Stimulated activated CD8-positive, alpha-beta memory T cell treated with anti-CD3 and anti-CD28 coated beads, Interleukin-15, amount 100 ng/mL, for 24 hours (primary cell): ENCODE results near the gene ZNF438.
"Not testable (repeated sequence)": the region's sequence is repeated elsewhere in the genome, so short reads cannot be mapped to it uniquely, and the experiment has no call there.

ENCODE experiments used
- DNase-seq: peaks from one replicate; pipeline ENCODE4 v3.0.0-alpha.2; 2020; ENCODE audit warnings: low read depth

Gene ZNF438

GRCh38 chr10:30984563-30985328 lies 46.9 kb downstream of the ZNF438 start:
- no peak for DNase-seq

GRCh38 chr10:30983209-30983608 lies 48.5 kb downstream of the ZNF438 start:
- not testable (repeated sequence) for DNase-seq

- no peak for DNase-seq
Measured at GRCh38 chr10:30980951-30981616, 50.6 kb downstream of the ZNF438 start.

GRCh38 chr10:30979956-30980355 lies 51.7 kb downstream of the ZNF438 start:
- no peak for DNase-seq

- no peak for DNase-seq
Measured at GRCh38 chr10:30978843-30979242, 52.8 kb downstream of the ZNF438 start.

GRCh38 chr10:30977385-30977784 lies 54.3 kb downstream of the ZNF438 start:
- DNase-seq = no peak

- DNase-seq = no peak
Measured at GRCh38 chr10:30974773-30975415, 56.8 kb downstream of the ZNF438 start.

GRCh38 chr10:30974355-30974754 lies 57.3 kb downstream of the ZNF438 start:
- DNase-seq = no peak

- DNase-seq = no peak
Measured at GRCh38 chr10:30973737-30974136, 57.9 kb downstream of the ZNF438 start.

GRCh38 chr10:30970760-30971460 lies 60.8 kb downstream of the ZNF438 start:
- DNase-seq = no peak

GRCh38 chr10:30968711-30969110 lies 63.0 kb downstream of the ZNF438 start:
- DNase-seq = no peak

GRCh38 chr10:30967650-30968410 lies 63.8 kb downstream of the ZNF438 start:
- no peak for DNase-seq

GRCh38 chr10:30963992-30964930 lies 67.4 kb downstream of the ZNF438 start:
- no peak for DNase-seq

- DNase-seq = no peak
Measured at GRCh38 chr10:30962522-30962921, 69.1 kb downstream of the ZNF438 start.

GRCh38 chr10:30959836-30960210 lies 71.8 kb downstream of the ZNF438 start:
- DNase-seq = no peak

GRCh38 chr10:30949218-30949617 lies 82.4 kb downstream of the ZNF438 start:
- DNase-seq = not testable (repeated sequence)

GRCh38 chr10:30944005-30944404 lies 87.7 kb downstream of the ZNF438 start:
- DNase-seq = no peak

- DNase-seq = no peak
Measured at GRCh38 chr10:30943451-30943850, 88.2 kb downstream of the ZNF438 start.

GRCh38 chr10:30940256-30940655 lies 91.4 kb downstream of the ZNF438 start:
- no peak for DNase-seq

GRCh38 chr10:30939643-30940251 lies 91.9 kb downstream of the ZNF438 start:
- no peak for DNase-seq
